ENCODE measurements around the gene SPP2.
A peak's percentile ranks its signal among the peaks of the same experiment; 100 is the strongest.

The SPP2 gene

DNA sequence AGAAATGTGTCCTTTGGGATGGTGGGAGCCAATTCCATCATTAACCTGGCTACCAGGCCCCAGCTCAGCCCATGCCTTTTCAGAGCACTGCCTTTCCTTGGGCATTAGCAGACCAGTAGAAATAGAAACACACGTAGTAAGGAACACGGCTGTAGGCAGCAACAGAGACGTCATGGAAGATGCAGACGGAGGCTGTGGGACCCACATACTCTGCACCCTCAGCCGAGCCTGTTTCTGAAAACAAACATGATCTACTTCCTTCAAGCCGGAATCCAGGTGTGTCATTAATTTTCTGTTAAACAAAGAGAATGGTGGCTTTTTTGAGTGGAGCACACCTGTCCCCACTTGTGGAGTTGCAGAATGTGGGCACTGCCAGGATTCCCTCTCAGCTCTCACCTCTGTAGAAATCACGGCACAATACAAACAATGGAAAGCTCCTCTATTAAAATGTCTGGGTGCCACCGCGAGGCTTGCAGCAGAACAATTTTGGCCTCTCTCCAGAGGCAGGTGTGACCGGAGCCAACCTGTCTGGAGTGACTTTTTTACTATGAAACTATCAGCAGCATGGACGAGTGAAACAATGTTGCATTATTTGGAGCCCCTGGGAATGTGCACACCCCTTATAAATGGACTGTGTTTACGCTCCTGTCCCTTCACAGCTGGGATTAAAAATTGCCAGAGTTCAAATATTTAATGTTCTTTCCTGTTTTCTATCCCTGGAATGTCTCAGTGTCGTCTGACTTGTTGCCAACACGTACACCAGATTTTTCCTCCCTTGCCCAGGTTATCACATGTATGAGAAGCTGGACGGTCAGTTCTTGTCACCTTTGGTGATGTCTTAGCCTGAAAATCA lies 31.7 kb downstream of the SPP2 start:
- Mint-ChIP-seq H3K27me3 (ENCODE audit: low read depth) (peaks cover 4% of the 10 kb centered on the region), H3K36me3 (ENCODE audit: low read depth) (no peaks in the 10 kb centered on the region), H3K4me1 (no peaks in the 10 kb centered on the region), H3K4me3 (no peak overlapping the region), H3K27ac (peak overlapping the region; percentile 35 to 93 (median 67)), H3K9me3 (peaks cover 22% of the 10 kb centered on the region)
- TF ChIP-seq, protein P1, sequence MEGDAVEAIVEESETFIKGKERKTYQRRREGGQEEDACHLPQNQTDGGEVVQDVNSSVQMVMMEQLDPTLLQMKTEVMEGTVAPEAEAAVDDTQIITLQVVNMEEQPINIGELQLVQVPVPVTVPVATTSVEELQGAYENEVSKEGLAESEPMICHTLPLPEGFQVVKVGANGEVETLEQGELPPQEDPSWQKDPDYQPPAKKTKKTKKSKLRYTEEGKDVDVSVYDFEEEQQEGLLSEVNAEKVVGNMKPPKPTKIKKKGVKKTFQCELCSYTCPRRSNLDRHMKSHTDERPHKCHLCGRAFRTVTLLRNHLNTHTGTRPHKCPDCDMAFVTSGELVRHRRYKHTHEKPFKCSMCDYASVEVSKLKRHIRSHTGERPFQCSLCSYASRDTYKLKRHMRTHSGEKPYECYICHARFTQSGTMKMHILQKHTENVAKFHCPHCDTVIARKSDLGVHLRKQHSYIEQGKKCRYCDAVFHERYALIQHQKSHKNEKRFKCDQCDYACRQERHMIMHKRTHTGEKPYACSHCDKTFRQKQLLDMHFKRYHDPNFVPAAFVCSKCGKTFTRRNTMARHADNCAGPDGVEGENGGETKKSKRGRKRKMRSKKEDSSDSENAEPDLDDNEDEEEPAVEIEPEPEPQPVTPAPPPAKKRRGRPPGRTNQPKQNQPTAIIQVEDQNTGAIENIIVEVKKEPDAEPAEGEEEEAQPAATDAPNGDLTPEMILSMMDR (IDR thresholded peaks at IDR 0.05; ENCODE audit: unreplicated experiment in 3 of 3) = no peak

DNA sequence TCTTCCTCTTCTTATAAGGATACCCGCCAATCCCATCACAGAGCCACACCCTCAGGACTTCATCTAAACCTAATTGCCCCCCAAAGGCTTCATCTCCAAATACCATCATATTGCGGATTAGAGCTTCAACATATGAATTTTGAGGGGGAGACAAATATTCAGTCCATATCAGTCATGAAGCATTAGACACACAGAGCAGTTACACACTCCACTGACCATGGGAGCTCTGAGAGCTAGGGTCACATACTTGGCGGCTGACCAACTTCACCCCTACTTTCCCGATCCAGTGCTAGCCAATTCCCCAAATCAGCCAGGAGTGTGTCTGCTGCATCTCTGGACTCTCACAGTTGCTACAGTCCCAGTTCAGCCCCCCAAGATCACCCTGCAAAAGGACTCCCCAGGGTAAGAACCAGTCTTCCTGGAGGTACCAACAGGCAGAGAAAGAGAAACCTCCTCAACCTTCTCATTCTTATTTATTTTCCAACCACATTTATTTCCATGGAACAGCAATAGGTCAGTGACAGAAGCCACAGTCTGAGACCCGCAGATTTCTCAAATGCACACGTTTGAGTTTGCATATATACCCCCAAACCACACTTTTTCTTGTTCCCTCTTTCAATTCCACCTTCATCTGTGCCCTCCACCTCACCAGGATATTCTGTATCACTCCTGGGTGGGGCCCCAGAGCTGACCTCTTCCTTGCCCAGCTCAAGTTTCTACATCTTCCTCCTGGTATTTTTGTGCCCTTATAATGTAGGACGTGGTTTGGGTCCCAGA lies 33.3 kb downstream of the SPP2 start:
- Mint-ChIP-seq H3K4me1 (no peaks in the 10 kb centered on the region), H3K9me3 (peaks cover 30% of the 10 kb centered on the region), H3K4me3 (no peak overlapping the region), H3K27ac (peak overlapping the region in 1 of 3 experiments; percentile 67), H3K36me3 (ENCODE audit: low read depth) (peaks cover 4% of the 10 kb centered on the region), H3K27me3 (ENCODE audit: low read depth) (peaks cover 4% of the 10 kb centered on the region)
- TF ChIP-seq, protein P1 (IDR thresholded peaks at IDR 0.05; ENCODE audit: unreplicated experiment in 3 of 3) = no peak

DNA sequence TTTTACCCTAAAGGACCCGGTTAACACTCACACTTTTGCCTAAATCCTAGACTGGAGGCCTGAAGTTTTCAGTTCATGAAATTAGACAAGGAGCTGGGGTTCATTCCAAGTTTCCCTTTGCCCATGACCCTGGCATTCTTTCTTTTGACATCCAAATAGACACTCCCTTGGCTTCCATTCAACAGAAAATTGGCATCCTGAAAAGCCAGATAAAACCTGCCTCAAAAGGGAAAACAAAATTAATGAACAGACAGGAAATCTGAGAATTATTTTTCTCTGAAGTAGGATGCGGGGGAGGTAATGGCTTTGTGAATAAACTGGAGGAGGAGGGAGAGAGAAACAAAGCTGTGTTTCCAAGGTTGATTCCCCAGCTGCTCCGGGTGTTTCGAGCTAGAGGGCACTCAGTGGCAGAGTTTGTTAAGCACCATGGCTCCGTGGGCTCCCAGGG lies 41.0 kb downstream of the SPP2 start:
- peaks cover 12% of the 10 kb centered on the region for H3K27me3 Mint-ChIP-seq (ENCODE audit: low read depth)
- H3K4me3 Mint-ChIP-seq = no peak overlapping the region
- peaks cover 4% of the 10 kb centered on the region for H3K36me3 Mint-ChIP-seq (ENCODE audit: low read depth)
- H3K4me1 Mint-ChIP-seq = peaks cover 17% of the 10 kb centered on the region
- peaks cover 25% of the 10 kb centered on the region for H3K9me3 Mint-ChIP-seq
- TF ChIP-seq, protein P1 (IDR thresholded peaks at IDR 0.05; ENCODE audit: unreplicated experiment in 3 of 3) = no peak
- H3K27ac Mint-ChIP-seq = peak overlapping the region; percentile 44 to 77 (median 53)

DNA sequence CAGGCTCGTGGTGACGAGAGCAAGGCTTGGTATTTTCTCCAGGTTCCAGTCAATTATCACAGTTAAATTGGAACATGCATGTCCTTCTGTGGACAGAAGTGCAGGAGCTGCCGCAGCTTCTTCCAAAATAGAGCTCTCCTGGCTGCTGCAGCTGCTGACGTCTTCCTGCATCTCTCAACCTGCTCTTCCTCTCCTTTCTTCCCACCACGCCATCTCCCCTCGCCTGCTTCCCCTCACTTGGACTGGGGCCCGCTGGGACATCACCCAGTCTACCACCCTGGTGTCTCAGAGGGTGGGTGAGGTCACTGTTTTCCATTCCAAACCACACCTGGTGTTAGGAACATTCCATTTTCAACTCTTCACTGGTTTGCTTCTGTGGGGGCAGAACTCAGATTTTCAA lies 41.4 kb downstream of the SPP2 start:
- Mint-ChIP-seq H3K27ac (peak overlapping the region; percentile 44 to 77 (median 53)), H3K36me3 (ENCODE audit: low read depth) (peaks cover 4% of the 10 kb centered on the region), H3K4me3 (no peak overlapping the region), H3K27me3 (ENCODE audit: low read depth) (peaks cover 12% of the 10 kb centered on the region), H3K9me3 (peaks cover 23% of the 10 kb centered on the region), H3K4me1 (peaks cover 17% of the 10 kb centered on the region)
- TF ChIP-seq, protein P1 (IDR thresholded peaks at IDR 0.05; ENCODE audit: unreplicated experiment in 3 of 3) = no peak

DNA sequence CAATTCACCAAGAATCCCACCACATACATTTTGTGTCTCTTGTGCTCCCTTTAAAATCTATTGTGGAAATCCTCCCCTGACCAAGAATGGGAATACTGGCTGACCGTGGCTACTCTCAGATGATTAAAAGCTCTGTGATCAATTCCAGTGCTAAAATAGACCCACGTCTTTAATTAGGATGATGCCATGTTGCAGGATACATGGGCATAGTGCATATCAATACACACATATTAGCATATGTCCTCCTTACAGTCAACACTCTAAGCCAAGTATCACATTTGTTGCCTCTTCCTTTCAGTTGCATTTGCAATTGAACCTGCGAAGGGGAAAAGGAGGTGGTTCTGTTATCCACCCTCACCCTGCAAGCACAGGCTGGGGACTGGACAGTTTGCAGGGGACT lies 41.8 kb downstream of the SPP2 start:
- Mint-ChIP-seq H3K4me3 (no peak overlapping the region), H3K27ac (peak overlapping the region in 1 of 3 experiments; percentile 77), H3K4me1 (peaks cover 17% of the 10 kb centered on the region), H3K27me3 (ENCODE audit: low read depth) (peaks cover 12% of the 10 kb centered on the region), H3K36me3 (ENCODE audit: low read depth) (peaks cover 4% of the 10 kb centered on the region), H3K9me3 (peaks cover 18% of the 10 kb centered on the region)
- TF ChIP-seq, protein P1 (IDR thresholded peaks at IDR 0.05; ENCODE audit: unreplicated experiment in 3 of 3) = no peak
